ENCODE results near the gene LSAMP. TPM values are rescaled to one million over a fixed set of nuclear protein-coding genes. Genes with fewer than 3 reads are reported as not detected.
A peak's percentile ranks its signal among the peaks of the same experiment; 100 is the strongest.

LSAMP gene
- polyA plus RNA-seq, 1 of the 3 experiments (the other 2 are of a cell fraction), result 6.6 TPM

- H3K4me2 ChIP-seq, result no peak overlapping the region
- no peaks in the 10 kb centered on the region for H3F3A ChIP-seq (replicated peaks; ENCODE audit: insufficient read depth)
- H3K27ac ChIP-seq (ENCODE audit: low read depth in 2 of 2, low read length in 1 of 2), result no peak overlapping the region
- H3K27me3 ChIP-seq (ENCODE audit: insufficient read depth), result no peaks in the 10 kb centered on the region
- ChIA-PET CTCF (interaction anchor here (0.8 to 1.5 kb wide), 2 partner anchors 9 to 94 kb away, joined by 3 read pairs; no protein-coding TSS in a partner anchor), POLR2A (no interaction called here)
- H3K9me3 ChIP-seq, result peaks cover 7% of the 10 kb centered on the region; the same call in 1 of the 2 replicates
- no peak for DNase-seq
- no peak overlapping the region for H3K9ac ChIP-seq
- no peaks in the 10 kb centered on the region for H3K36me3 ChIP-seq (replicated peaks in 1 of 2; ENCODE audit: control insufficient read depth in 1 of 2, insufficient read depth in 2 of 2, low read length in 1 of 2)
- TF ChIP-seq SMC3 (IDR thresholded peaks at IDR 0.05; ENCODE audit: low read depth, low read length), result peak; percentile 31; the same call in 1 of the 2 replicates
- no peak for TF ChIP-seq RCOR1 (IDR thresholded peaks at IDR 0.05; ENCODE audit: low read length)
- no peak for TF ChIP-seq EZH2phosphoT487 (IDR thresholded peaks at IDR 0.05; ENCODE audit: borderline replicate concordance, low read depth)
- TF ChIP-seq RAD21 (IDR thresholded peaks at IDR 0.05; ENCODE audit: low read length), result peak; percentile 44
- TF ChIP-seq NFIC (IDR thresholded peaks at IDR 0.05; ENCODE audit: borderline replicate concordance), result no peak
- peak; percentile 47 for TF ChIP-seq CTCF (IDR thresholded peaks at IDR 0.05)
- TF ChIP-seq IRF3 (IDR thresholded peaks at IDR 0.05; ENCODE audit: low read depth, low read length), result no peak
- no peak for TF ChIP-seq PBX3 (IDR thresholded peaks at IDR 0.05)
- H3K4me1 ChIP-seq (ENCODE audit: control insufficient read depth in 1 of 2, insufficient read depth in 2 of 2, low read depth in 1 of 2, low read length in 1 of 2), result peaks cover 4 to 12% of the 10 kb centered on the region in 2 experiments; a peak in 3 of 4 replicates
- H3K4me3 ChIP-seq (ENCODE audit: low read depth in 2 of 2, low read length in 1 of 2), result no peak overlapping the region; a peak in 1 of 4 replicates
- H3K79me2 ChIP-seq (ENCODE audit: insufficient read depth), result no peaks in the 10 kb centered on the region
- H2AFZ ChIP-seq (ENCODE audit: low read depth), result no peak overlapping the region
- H4K20me1 ChIP-seq (ENCODE audit: insufficient read depth), result no peaks in the 10 kb centered on the region
- 81% methylated on average over 1 of the region's 1 CpG for WGBS (ENCODE audit: low lambda C conversion rate)
- H3K9me2 ChIP-seq, result no peaks in the 10 kb centered on the region
Measured at GRCh38 chr3:115922681-115923347, 522.5 kb downstream of the LSAMP start.

GRCh38 chr3:115921711-115922110 is 523.6 kb downstream of the LSAMP start:
- no peaks in the 10 kb centered on the region for H3K79me2 ChIP-seq (ENCODE audit: insufficient read depth)
- no peaks in the 10 kb centered on the region for H3K9me2 ChIP-seq
- no peak overlapping the region for H3K4me2 ChIP-seq
- no peak overlapping the region for H3K27ac ChIP-seq (ENCODE audit: low read depth in 2 of 2, low read length in 1 of 2)
- H4K20me1 ChIP-seq (ENCODE audit: insufficient read depth), result no peaks in the 10 kb centered on the region
- no peak overlapping the region for H3K4me3 ChIP-seq (ENCODE audit: low read depth in 2 of 2, low read length in 1 of 2)
- TF ChIP-seq SMC3 (IDR thresholded peaks at IDR 0.05; ENCODE audit: low read depth, low read length), result no peak
- TF ChIP-seq RXRA (IDR thresholded peaks at IDR 0.05; ENCODE audit: borderline replicate concordance, low read depth), result no peak
- TF ChIP-seq YY1 (IDR thresholded peaks at IDR 0.05; ENCODE audit: low read depth), result no peak
- no peak for TF ChIP-seq IRF3 (IDR thresholded peaks at IDR 0.05; ENCODE audit: low read depth, low read length)
- H3K27me3 ChIP-seq (ENCODE audit: insufficient read depth), result no peaks in the 10 kb centered on the region
- no peaks in the 10 kb centered on the region for H3F3A ChIP-seq (replicated peaks; ENCODE audit: insufficient read depth)
- peaks cover 7% of the 10 kb centered on the region; the same call in 1 of the 2 replicates for H3K9me3 ChIP-seq
- H3K9ac ChIP-seq, result no peak overlapping the region
- H2AFZ ChIP-seq (ENCODE audit: low read depth), result no peak overlapping the region
- CTCF ChIA-PET, result interaction anchor here (1.4 to 1.5 kb wide), 3 partner anchors 8 to 11 kb away, joined by 3 read pairs; no protein-coding TSS in a partner anchor
- H3K4me1 ChIP-seq (ENCODE audit: control insufficient read depth in 1 of 2, insufficient read depth in 2 of 2, low read depth in 1 of 2, low read length in 1 of 2), result peaks cover 2 to 4% of the 10 kb centered on the region in 2 experiments; a peak in 3 of 4 replicates
- no peak for DNase-seq
- H3K36me3 ChIP-seq (replicated peaks in 1 of 2; ENCODE audit: control insufficient read depth in 1 of 2, insufficient read depth in 2 of 2, low read length in 1 of 2), result no peaks in the 10 kb centered on the region
- POLR2A ChIA-PET, result no interaction called here

Measured in SK-N-SH (cell line).